Duodenal mucosa (tissue), 2 donors: ENCODE measurements around the gene FNDC11.
"Not testable (repeated sequence)": the region's sequence is repeated elsewhere in the genome, so short reads cannot be mapped to it uniquely, and the experiment has no call there.

Source experiments
- H3K27ac ChIP-seq: one replicate; pipeline ENCODE4 v1.7.0; 2013; ENCODE audit warnings: low read depth, low read length
- H3K27me3 ChIP-seq, 2 donors: one replicate each; pipeline ENCODE4 v1.7.0; 2013; ENCODE audit warnings: low read length in 2 of 2, control low read depth in 1 of 2; ENCODE audit not compliant: insufficient read depth in 2 of 2, control insufficient read depth in 1 of 2
- H3K36me3 ChIP-seq, 2 donors: one replicate each; pipeline ENCODE4 v1.7.0; 2013; ENCODE audit warnings: low read length in 2 of 2, control low read depth in 1 of 2; ENCODE audit not compliant: insufficient read depth in 2 of 2, control insufficient read depth in 1 of 2
- H3K4me1 ChIP-seq, 2 donors: one replicate each; pipeline ENCODE4 v1.7.0; 2013; ENCODE audit warnings: low read length in 2 of 2, control low read depth in 1 of 2; ENCODE audit not compliant: insufficient read depth in 2 of 2, control insufficient read depth in 1 of 2
- H3K4me3 ChIP-seq, 2 donors: one replicate each; pipeline ENCODE4 v1.7.0; 2013; ENCODE audit warnings: low read length in 2 of 2, low read depth in 1 of 2
- H3K9ac ChIP-seq, 2 donors: one replicate each; pipeline ENCODE4 v1.7.0; 2013; ENCODE audit warnings: low read length in 2 of 2, low read depth in 1 of 2
- H3K9me3 ChIP-seq, 2 donors: one replicate each; pipeline ENCODE4 v1.7.0; 2013; ENCODE audit warnings: low read length in 2 of 2, control low read depth in 1 of 2; ENCODE audit not compliant: control insufficient read depth in 1 of 2

Gene FNDC11

DNA sequence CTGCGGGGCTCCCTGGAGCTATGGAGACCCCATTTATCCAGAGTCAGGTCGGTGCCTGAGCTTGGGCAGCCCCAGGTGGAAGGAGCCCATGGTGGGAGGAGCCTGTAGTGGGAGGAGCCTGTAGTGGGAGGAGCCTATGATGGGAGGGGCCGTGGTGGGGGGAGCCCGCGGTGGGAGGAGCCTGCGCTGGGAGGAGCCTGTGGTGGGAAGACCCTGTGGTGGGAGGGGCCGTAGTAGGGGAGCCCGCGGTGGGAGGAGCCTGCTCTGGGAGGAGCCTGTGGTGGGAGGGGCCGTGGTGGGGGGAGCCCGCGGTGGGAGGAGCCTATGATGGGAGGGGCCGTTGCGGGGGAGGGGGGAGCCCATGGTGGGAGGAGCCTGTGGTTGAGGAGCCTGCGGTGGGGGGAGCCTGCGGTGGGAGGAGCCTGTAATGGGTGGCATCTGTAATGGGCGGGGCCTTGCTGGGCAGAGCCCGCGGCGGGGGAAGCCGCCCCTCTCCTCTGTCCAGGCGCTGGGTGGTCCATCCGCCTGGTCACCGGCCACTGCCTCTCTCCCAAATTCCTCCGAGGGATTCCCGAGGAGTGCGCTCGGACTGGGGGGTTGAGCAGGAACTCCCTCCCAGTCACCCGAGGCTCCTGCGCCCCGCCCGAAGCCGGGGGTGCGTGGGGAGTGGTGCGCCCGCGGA lies 567 bp upstream of the FNDC11 start:
- Histone ChIP-seq H3K36me3 (no peaks in the 10 kb centered on the region), H3K27ac (no peak overlapping the region), H3K9ac (peak overlapping the region in 1 of 2 donors; percentile 18), H3K4me1 (peaks cover 4 to 9% of the 10 kb centered on the region in 2 donors), H3K4me3 (peak overlapping the region; percentile 50 to 59), H3K27me3 (peaks cover 12 to 15% of the 10 kb centered on the region in 2 donors), H3K9me3 (no peaks in the 10 kb centered on the region)

DNA sequence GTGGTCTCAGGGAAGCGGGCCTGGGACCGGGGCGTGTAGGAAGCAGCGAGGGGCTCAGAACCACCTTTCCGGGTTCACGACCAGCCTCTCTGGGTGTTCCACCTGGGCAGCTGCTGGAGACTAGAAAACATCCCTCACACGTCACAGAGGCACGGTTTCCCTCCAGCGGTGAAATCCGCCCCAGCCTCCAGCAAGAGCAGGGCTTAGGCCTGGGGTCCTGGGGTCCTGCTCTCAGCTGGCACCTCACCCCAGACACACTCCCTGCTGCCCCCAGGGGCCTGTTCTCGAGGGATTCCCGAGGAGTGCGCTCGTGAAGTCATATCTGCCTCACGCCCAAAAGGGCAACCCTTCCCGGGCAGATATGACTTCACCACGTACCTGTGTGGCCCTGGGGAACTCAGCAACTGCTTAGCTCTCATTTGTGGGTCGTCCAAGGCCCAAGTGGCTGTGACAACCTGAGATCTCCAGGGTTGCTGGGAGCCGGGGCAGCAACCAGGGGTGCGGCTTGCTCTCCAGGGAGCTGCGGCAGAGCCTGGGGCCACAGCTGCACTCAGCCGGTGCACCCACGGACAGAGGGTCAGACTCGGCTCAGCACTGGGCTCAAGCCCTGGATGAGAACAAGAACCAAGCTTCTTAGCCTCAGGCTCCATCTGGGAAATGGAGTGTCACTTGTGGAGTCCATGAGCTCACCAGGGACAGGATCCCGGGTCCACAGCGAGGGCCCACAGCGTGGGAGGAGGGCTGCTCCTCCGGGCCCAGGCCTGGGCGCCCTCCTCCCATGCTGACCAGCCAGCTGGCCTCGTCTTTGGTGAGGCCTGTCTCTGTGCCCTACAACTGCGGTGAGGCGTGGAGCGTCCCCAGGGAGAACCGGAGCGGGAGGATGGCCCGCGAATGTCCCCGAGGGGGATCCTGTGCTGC lies 661 bp downstream of the FNDC11 start:
- Histone ChIP-seq H3K27me3 (peaks cover 5 to 8% of the 10 kb centered on the region in 2 donors), H3K27ac (no peak overlapping the region), H3K9ac (no peak overlapping the region), H3K4me1 (peaks cover 4 to 9% of the 10 kb centered on the region in 2 donors), H3K36me3 (no peaks in the 10 kb centered on the region), H3K9me3 (no peaks in the 10 kb centered on the region), H3K4me3 (no peak overlapping the region)

- Histone ChIP-seq H3K4me1 (peaks cover 4 to 9% of the 10 kb centered on the region in 2 donors), H3K27me3 (peaks cover 0 to 6% of the 10 kb centered on the region in 2 donors), H3K4me3 (no peak overlapping the region), H3K9ac (no peak overlapping the region), H3K36me3 (peaks cover 0 to 7% of the 10 kb centered on the region in 2 donors), H3K27ac (no peak overlapping the region), H3K9me3 (no peaks in the 10 kb centered on the region)
Measured at GRCh38 chr20:63555661-63556381, 1.9 kb downstream of the FNDC11 start.

DNA sequence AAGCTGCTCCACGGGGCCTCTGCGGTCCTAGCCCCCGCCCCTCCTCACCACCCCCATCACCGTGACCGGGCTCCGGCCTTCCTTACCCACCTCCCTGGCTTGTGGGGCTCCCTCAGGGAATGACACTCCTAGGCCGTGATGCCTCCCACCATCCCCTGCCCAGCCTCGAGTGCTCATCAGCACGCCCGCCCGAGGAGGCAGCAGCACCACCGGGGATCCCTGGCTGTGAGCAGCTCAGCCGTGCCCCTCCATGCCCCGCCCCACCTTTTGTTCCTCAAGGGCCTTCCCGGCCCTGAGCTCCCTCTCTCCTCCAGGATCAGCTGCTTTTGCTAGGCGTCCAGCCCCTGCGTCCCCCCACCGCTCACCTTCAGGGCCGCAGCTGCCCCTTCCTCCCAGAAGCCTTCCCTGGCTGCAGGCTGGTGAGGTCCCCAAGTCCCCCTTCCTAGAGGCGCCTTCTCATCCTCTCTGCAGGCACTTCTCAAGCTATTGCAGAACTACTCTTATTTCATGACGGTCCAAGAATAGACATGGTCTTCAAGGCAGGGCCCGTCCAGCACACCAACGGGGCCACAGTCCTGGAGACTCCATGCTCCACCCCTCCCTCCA lies 3.0 kb downstream of the FNDC11 start:
- no peak overlapping the region for H3K27ac ChIP-seq
- no peak overlapping the region for H3K4me3 ChIP-seq
- no peak overlapping the region for H3K9ac ChIP-seq
- peaks cover 0 to 12% of the 10 kb centered on the region in 2 donors for H3K36me3 ChIP-seq
- H3K4me1 ChIP-seq = peaks cover 4 to 9% of the 10 kb centered on the region in 2 donors
- H3K27me3 ChIP-seq = peaks cover 0 to 6% of the 10 kb centered on the region in 2 donors
- H3K9me3 ChIP-seq = no peaks in the 10 kb centered on the region

DNA sequence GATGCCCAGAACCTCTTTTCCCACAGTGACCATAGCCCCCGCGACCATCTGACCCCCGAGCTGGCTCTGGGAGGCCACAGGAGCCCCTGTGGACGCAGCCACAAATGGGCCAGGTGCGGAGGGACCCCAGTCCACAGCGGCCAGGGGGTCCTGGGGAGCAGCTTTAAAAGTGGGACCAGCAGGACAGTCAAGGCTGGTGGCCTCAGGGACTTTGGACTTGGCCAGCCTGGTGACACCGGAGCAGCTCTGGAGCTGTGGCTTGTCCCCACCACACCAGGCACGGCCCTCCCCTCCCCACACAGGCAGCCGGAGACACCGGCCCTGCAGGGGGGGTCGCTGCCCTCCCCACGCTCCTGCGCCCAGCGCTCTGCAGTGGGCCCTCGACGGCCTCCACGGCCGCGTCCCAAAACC lies 3.5 kb downstream of the FNDC11 start:
- Histone ChIP-seq H3K36me3 (peaks cover 0 to 12% of the 10 kb centered on the region in 2 donors), H3K9ac (no peak overlapping the region), H3K4me1 (peaks cover 4 to 7% of the 10 kb centered on the region in 2 donors), H3K4me3 (no peak overlapping the region), H3K27ac (no peak overlapping the region), H3K27me3 (peaks cover 0 to 6% of the 10 kb centered on the region in 2 donors), H3K9me3 (no peaks in the 10 kb centered on the region)

- no peaks in the 10 kb centered on the region for H3K9me3 ChIP-seq
- H3K4me3 ChIP-seq = no peak overlapping the region
- H3K9ac ChIP-seq = no peak overlapping the region
- H3K27me3 ChIP-seq = peaks cover 0 to 6% of the 10 kb centered on the region in 2 donors
- no peak overlapping the region for H3K27ac ChIP-seq
- H3K4me1 ChIP-seq = peaks cover 3 to 4% of the 10 kb centered on the region in 2 donors
- peaks cover 0 to 17% of the 10 kb centered on the region in 2 donors for H3K36me3 ChIP-seq
Measured at GRCh38 chr20:63558804-63559484, 5.0 kb downstream of the FNDC11 start.

GRCh38 chr20:63559485-63560332 lies 5.8 kb downstream of the FNDC11 start:
- H3K27ac ChIP-seq, H3K4me1 ChIP-seq, H3K27me3 ChIP-seq, H3K9me3 ChIP-seq, H3K4me3 ChIP-seq, H3K9ac ChIP-seq: not testable (repeated sequence)
- H3K36me3 ChIP-seq = peaks cover 0 to 19% of the 10 kb centered on the region in 2 donors

DNA sequence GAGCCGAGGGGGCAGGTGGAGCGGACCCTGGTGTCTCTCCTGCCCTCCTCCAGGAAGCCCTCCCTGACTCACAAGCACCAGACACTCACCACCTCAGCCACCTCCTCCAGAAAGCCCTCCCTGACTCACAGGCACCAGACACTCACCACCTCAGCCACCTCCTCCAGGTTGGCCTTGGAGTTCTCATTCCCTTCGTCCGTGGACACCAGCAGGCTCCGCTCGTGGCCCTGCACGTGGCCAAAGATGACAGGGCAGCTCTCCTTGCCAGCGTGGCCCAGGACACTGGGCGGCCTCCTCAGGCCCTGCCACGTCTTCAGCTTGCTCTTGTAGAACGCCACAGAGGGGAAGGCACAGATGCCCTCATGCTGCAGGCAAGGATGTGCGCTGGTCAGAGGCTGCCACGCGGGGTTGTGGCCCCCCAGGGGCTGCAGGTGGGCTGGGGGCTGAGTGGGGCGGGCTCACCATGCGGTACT lies 6.4 kb downstream of the FNDC11 start:
- H3K27ac ChIP-seq = no peak overlapping the region
- H3K4me1 ChIP-seq = no peaks in the 10 kb centered on the region
- no peaks in the 10 kb centered on the region for H3K9me3 ChIP-seq
- H3K36me3 ChIP-seq = peaks cover 0 to 22% of the 10 kb centered on the region in 2 donors
- peaks cover 0 to 5% of the 10 kb centered on the region in 2 donors for H3K27me3 ChIP-seq
- H3K9ac ChIP-seq = no peak overlapping the region
- no peak overlapping the region for H3K4me3 ChIP-seq
